ENCODE data around the gene GJA1. TPM values are rescaled to one million over a fixed set of nuclear protein-coding genes. Genes with fewer than 3 reads are reported as not detected.
"Not testable (repeated sequence)": the region's sequence is repeated elsewhere in the genome, so short reads cannot be mapped to it uniquely, and the experiment has no call there.

Gene GJA1
- polyA plus RNA-seq, 3 donors: 61.8 to 76.3 (median 63.3) TPM

- DNase-seq (ENCODE audit: low read depth in 3 of 3, low spot score in 2 of 3): peak; percentile 49 to 56 (median 56)
Observed at GRCh38 chr6:121436960-121437850, 1.8 kb downstream of the GJA1 start.

DNA sequence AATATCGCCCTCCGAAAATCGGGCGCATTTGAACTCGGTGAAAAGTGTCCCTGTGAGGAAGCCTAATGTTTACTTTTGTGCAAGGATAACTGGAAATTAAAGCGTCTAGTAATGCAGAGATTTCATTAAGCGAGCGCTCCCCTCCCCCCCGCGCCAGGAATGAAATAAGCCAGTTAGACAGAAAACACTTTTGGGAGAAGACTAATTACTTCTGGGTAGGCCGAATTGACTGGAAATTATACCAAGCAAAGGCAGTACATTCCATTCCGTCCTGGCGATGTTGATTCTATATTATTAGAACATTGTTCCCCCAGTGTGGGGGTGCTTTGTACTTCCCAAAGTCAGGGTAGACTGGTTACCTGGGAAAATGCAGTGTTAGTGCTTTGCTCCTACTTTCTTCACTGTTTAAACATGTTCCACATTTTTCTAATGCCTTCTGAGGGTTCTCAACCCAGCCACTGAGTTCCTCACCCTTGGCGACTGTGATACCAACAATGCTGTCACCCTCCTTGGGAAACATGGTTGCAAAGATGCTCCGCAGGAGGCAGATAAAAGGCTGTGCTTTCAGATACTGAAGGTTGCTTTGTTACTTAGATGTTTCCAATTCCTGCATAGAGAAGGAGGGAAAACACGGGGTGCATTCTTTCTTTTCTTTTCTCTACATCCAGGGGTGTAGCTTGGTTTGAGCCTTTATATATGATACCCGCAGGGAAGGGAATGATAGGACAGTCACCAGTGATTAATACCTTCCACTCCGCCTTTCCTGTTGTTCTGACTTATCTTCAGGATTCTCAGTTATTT lies 2.6 kb downstream of the GJA1 start:
- peak in 1 of 3 donors; percentile 47 for DNase-seq (ENCODE audit: low read depth in 3 of 3, low spot score in 2 of 3)

- DNase-seq (ENCODE audit: low read depth in 3 of 3, low spot score in 2 of 3): no peak
Observed at GRCh38 chr6:121438869-121439268, 3.4 kb downstream of the GJA1 start.

GRCh38 chr6:121439475-121439874 lies 4.0 kb downstream of the GJA1 start:
- no peak for DNase-seq (ENCODE audit: low read depth in 3 of 3, low spot score in 2 of 3)

GRCh38 chr6:121439926-121440325 lies 4.5 kb downstream of the GJA1 start:
- DNase-seq (ENCODE audit: low read depth in 3 of 3, low spot score in 2 of 3): no peak

GRCh38 chr6:121441477-121441876 lies 6.0 kb downstream of the GJA1 start:
- no peak for DNase-seq (ENCODE audit: low read depth in 3 of 3, low spot score in 2 of 3)

GRCh38 chr6:121442576-121442975 lies 7.1 kb downstream of the GJA1 start:
- no peak for DNase-seq (ENCODE audit: low read depth in 3 of 3, low spot score in 2 of 3)

- DNase-seq (ENCODE audit: low read depth in 3 of 3, low spot score in 2 of 3): peak in 1 of 3 donors; percentile 29
Observed at GRCh38 chr6:121443971-121444541, 8.6 kb downstream of the GJA1 start.

DNA sequence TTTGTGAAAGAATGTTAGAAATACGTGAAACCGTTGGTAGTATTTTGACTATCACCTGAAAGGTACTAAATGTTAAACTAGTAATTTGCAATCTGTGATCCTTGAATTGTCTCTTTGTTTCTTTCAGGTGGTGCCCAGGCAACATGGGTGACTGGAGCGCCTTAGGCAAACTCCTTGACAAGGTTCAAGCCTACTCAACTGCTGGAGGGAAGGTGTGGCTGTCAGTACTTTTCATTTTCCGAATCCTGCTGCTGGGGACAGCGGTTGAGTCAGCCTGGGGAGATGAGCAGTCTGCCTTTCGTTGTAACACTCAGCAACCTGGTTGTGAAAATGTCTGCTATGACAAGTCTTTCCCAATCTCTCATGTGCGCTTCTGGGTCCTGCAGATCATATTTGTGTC lies 11.3 kb downstream of the GJA1 start:
- DNase-seq (ENCODE audit: low read depth in 3 of 3, low spot score in 2 of 3): not testable (repeated sequence)

DNA sequence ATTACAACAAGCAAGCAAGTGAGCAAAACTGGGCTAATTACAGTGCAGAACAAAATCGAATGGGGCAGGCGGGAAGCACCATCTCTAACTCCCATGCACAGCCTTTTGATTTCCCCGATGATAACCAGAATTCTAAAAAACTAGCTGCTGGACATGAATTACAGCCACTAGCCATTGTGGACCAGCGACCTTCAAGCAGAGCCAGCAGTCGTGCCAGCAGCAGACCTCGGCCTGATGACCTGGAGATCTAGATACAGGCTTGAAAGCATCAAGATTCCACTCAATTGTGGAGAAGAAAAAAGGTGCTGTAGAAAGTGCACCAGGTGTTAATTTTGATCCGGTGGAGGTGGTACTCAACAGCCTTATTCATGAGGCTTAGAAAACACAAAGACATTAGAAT lies 12.3 kb downstream of the GJA1 start:
- DNase-seq (ENCODE audit: low read depth in 3 of 3, low spot score in 2 of 3): not testable (repeated sequence)

DNA sequence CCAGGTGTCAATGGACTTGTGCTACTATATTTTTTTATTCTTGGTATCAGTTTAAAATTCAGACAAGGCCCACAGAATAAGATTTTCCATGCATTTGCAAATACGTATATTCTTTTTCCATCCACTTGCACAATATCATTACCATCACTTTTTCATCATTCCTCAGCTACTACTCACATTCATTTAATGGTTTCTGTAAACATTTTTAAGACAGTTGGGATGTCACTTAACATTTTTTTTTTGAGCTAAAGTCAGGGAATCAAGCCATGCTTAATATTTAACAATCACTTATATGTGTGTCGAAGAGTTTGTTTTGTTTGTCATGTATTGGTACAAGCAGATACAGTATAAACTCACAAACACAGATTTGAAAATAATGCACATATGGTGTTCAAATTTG lies 13.1 kb downstream of the GJA1 start:
- not testable (repeated sequence) for DNase-seq (ENCODE audit: low read depth in 3 of 3, low spot score in 2 of 3)

- no peak for DNase-seq (ENCODE audit: low read depth in 3 of 3, low spot score in 2 of 3)
Observed at GRCh38 chr6:121449331-121449730, 13.9 kb downstream of the GJA1 start.

- DNase-seq (ENCODE audit: low read depth in 3 of 3, low spot score in 2 of 3): no peak
Observed at GRCh38 chr6:121450242-121450641, 14.8 kb downstream of the GJA1 start.

- DNase-seq (ENCODE audit: low read depth in 3 of 3, low spot score in 2 of 3): no peak
Observed at GRCh38 chr6:121451250-121451649, 15.8 kb downstream of the GJA1 start.

DNA sequence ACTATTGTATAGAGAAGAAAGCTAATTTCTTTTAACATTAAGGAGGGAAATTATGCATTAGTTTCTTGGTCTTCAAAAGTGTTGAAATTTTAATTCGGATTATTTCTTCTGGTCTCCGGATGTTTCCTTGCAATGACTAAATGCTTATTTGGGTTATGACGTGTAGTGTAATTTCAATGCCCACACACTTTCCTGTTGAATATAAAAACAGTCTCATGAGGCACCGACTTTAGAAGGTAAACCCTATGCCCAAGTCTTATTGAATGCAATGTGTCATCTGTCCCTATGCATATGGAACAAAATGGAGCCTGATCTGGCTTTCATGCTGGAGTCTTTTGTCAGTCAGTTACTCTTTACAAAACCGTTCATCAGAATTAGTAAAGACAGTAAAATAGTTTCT lies 17.7 kb downstream of the GJA1 start:
- DNase-seq (ENCODE audit: low read depth in 3 of 3, low spot score in 2 of 3): no peak

DNA sequence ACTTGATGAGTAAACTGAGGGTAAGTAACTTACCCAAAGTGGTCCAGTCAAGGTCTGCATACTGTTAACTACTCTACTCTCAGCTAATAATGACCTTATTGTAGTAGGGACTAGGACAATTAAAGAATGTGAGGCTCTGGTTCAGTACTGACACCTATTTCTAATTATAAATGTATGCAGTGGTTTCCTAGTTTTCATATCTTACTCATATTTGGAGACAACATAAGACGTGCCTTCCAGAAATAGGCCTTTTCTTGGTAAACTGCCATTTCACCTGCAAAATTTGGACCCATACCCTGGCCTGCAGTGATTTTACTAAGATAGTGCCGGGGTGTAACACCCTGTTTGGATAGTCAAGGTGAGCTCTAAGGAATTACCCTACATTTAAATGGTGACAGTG lies 24.7 kb downstream of the GJA1 start:
- DNase-seq (ENCODE audit: low read depth in 3 of 3, low spot score in 2 of 3): no peak

GRCh38 chr6:121463087-121463486 lies 27.6 kb downstream of the GJA1 start:
- DNase-seq (ENCODE audit: low read depth in 3 of 3, low spot score in 2 of 3): no peak

DNA sequence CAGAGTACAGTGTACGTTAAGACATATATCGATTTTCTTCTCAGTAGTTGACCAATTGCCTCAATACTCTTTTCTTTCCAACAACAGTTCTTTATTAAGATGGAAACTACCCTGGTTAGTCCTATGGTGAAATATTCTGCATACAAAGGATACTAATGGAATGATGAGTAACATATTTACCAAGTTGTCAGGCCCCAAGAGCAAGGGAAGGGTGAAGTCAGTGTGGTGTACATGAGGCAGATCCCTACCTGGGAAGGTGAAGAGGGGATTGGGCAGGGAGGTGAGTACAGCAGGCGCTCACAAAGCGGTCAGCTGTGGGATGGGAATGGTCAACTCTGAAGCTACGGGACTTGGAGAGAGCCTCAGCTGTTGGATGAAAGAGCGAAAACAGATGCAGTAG lies 29.7 kb downstream of the GJA1 start:
- no peak for DNase-seq (ENCODE audit: low read depth in 3 of 3, low spot score in 2 of 3)

DNA sequence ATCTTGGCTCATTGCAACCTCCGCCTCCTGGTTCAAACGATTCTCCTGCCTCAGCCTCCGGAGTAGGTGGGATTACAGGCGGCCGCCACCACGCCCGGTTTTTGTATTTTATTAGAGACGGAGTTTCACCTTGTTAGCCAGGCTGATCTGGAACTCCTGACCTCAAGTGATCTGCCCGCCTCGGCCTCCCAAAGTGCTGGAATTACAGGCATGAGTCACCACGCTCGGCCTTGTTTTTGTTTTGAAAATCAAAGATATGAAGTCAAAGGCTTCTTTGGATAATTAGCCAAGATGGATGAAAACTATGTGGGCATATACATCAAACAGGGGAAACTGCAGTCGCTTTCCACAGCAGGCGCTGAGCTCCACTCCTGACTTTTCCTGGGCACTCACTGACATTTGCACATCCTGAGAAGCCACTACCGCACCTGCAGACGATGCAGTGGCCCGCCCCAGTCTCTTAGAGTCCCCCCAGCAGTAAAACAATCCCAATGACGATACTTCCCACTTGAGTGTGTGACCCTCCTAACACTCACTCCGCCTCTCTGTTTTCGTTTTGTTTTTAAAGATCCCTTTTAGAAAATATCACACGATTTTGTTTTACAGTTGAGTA lies 44.1 kb downstream of the GJA1 start:
- no peak for DNase-seq (ENCODE audit: low read depth in 3 of 3, low spot score in 2 of 3)

- DNase-seq (ENCODE audit: low read depth in 3 of 3, low spot score in 2 of 3): no peak
Observed at GRCh38 chr6:121480099-121480713, 44.8 kb downstream of the GJA1 start.
